GM12873 (cell line): ENCODE results near the gene LANCL2.

Experiments used
- TF ChIP-seq, protein P1 (sequence below): IDR thresholded peaks from 2 replicates; pipeline ENCODE4 v1.5.1; 2012; ENCODE audit warnings: low read depth, mild to moderate bottlenecking, moderate library complexity, low read length, control low read depth; ENCODE audit not compliant: insufficient read depth; ENCODE audit errors: missing control alignments

Gene LANCL2

DNA sequence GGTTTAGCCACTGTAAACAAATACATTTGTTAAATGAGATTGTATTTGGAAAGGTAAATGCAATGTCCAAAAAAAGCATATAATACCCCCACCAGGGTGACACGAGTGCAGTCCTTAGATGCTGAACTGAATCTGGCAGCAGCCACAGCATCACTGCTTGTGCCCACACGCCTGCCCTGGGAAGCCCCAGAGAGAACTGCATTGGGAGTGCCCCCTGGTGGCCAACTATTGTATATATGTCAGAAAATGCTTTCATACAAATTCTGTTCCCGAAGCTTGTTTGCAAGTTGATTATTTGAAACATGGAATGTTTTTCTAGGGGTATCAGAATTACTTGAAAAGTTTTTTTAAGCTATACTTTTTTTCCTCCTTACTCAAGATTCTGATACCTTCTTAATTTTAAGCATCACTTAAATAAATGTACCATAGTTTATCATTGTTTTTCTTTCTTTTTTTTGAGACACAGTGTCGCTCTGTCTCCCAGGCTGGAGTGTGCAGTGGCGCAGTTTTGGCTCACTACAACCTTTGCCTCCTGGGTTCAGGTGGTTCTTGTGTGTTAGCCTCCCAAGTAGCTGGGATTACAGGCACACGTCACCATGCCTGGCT, 50.1 kb downstream of the LANCL2 start:
- TF ChIP-seq, protein P1, sequence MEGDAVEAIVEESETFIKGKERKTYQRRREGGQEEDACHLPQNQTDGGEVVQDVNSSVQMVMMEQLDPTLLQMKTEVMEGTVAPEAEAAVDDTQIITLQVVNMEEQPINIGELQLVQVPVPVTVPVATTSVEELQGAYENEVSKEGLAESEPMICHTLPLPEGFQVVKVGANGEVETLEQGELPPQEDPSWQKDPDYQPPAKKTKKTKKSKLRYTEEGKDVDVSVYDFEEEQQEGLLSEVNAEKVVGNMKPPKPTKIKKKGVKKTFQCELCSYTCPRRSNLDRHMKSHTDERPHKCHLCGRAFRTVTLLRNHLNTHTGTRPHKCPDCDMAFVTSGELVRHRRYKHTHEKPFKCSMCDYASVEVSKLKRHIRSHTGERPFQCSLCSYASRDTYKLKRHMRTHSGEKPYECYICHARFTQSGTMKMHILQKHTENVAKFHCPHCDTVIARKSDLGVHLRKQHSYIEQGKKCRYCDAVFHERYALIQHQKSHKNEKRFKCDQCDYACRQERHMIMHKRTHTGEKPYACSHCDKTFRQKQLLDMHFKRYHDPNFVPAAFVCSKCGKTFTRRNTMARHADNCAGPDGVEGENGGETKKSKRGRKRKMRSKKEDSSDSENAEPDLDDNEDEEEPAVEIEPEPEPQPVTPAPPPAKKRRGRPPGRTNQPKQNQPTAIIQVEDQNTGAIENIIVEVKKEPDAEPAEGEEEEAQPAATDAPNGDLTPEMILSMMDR: peak; percentile 73

DNA sequence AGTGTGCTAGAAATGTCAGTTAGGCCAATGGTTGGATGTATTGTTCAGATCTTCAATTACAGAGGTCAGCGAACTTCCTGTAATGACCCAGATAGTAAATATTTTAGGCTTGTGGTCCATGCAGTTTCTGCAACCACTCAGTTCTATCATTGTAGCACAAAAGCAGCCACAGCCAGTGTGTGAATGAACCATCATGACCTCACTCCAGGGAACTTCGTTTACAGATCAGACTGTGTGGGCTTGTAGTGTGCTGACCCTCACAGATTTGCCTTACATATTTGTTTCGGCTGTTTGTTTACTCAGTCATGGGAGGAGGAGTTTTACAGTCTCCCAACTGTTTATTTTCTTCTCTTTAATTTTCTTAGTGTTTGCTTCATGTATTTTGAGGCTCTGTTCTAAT, 55.4 kb downstream of the LANCL2 start:
- TF ChIP-seq, protein P1: no peak

DNA sequence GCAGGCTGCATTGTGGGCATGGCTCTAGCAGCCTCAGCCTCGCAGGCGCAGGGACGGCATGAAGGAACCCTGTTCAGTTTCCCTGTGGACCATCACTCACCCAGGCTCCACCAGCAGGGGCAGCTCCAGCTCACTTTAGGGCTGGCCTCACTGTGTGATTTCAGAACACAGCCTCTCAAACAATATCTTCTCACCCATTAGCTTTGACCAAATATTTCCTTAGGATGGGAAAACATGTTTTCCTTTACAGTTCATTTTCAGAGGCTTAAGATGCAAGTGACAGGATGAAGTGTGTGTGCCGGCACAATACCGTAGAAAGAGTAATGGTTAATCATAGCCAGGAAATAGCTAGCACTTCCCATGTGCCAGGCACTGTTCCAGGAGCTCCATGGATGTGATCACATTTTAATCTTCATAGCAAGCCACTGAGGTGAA, 58.2 kb downstream of the LANCL2 start:
- TF ChIP-seq, protein P1: peak; percentile 11

DNA sequence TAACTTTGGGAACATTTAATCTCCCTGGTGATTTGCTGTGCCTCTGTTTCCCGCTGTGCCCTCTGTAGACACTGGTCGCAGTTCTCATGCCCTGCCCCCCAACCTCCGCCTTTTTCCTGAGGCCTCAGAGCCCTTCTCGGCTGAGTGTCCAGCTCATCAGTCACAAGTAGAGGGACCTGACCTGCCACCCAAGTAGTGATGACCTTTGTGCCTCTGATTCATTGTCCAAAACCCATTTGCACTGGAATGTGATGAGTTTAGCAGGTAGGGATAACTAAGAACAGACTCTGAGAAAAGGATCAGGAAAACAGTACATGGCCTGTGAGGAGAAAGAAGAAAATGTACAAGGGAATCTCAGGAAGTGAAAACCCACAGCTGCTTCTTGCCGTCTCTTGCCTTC, 58.8 kb downstream of the LANCL2 start:
- TF ChIP-seq, protein P1: no peak

DNA sequence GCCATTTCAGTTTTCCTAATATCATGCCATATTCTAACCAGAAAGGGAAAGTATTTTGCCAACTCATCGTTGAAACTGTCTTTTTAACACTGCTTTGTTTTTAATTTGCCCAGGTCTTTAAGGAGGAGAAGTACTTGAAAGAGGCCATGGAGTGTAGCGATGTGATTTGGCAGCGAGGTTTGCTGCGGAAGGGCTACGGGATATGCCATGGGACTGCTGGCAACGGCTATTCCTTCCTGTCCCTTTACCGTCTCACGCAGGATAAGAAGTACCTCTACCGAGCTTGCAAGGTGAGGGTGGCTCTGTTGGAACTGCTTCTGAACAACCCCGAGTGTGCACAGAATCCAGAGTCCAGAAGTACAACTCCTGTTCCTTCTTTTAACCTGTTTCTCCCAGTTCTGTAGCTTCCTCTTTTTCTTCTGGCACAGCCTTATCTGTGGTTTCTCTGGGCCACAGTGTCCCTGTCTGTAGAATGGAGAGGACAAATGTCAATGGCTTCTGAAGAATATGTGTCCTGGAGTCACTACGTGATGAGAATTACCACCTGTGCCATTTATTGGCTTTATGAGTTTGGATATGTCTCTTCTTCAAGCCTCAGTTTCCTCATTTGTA, 60.1 kb downstream of the LANCL2 start:
- TF ChIP-seq, protein P1: no peak

DNA sequence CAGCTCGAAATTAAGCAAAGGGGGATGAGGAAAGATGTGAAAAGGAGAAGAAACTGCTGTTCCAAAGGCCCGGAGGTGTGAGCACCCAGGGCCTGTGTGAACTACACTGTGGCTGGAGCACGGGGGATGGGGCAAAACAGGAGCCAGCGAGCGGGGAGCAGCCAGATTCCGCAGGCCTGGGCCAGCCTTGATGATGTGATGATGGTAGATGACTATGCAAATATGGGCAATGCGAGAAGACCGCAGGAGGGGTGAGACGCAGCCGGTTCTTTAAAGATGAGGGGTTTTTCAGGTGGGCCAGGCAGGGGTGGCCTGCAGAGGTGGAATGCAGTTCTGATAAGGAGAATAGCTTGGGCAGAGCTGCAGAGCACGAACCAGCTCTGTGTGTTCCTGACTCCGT, 61.5 kb downstream of the LANCL2 start:
- TF ChIP-seq, protein P1: no peak

DNA sequence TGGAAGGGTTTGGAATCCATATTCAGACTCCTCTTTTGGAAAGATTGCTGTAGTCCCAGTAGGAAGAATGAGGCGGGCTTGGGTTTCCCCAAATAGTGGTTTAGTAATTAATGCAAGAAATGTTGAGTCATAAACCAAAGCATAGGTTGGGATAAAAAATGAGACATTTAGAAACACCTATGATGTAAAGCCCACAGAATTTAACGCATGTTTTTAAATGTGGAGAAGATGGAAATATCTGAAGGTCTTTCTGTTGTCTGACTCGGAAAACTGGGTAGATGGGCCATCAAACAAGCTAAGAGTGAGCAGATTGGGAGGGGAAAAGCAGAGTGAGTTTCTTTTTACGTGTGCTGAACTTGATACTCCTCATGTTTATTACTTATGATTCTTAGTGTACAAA, 62.2 kb downstream of the LANCL2 start:
- TF ChIP-seq, protein P1: no peak
